Measurements from ENCODE around the gene TPD52L1. TPM values are rescaled to one million over a fixed set of nuclear protein-coding genes. Genes with fewer than 3 reads are reported as not detected.

TPD52L1 gene
- total RNA-seq, 1 donor from 2014 or later = 14.6 TPM

DNA sequence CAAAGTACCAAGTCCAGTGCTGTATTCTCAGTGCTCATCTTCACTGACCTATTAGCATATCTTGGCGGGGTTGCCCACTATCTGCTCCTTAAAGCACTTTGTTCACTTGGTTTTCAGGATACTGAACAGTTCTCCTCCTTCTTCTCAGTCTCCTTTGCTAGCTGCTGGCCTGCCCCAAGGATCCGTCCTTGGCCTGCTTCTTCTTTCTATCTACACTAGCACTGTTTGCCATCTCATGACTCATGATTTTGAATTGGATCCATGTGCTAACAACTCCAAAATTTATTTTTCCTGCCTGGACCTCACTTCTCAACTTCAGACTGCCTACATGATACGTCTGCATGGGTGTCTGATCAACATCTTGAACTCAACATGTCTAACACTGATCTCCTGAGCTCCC is 15.5 kb downstream of the TPD52L1 start:
- no peak overlapping the region for H3K4me3 ChIP-seq (ENCODE audit: low read length in 3 of 3)
- H3K36me3 ChIP-seq (ENCODE audit: control insufficient read depth in 3 of 3, insufficient read depth in 3 of 3, low read length in 3 of 3) = no peaks in the 10 kb centered on the region
- peak overlapping the region in 1 of 3 donors; percentile 15 for H3K9ac ChIP-seq (ENCODE audit: low read depth in 1 of 3, low read length in 3 of 3)
- H3K4me1 ChIP-seq (ENCODE audit: control insufficient read depth in 3 of 3, insufficient read depth in 3 of 3, low read length in 3 of 3) = peaks cover 16 to 34% (median 26%) of the 10 kb centered on the region in 3 donors
- H3K27me3 ChIP-seq (ENCODE audit: control insufficient read depth in 3 of 3, insufficient read depth in 3 of 3, low read length in 3 of 3) = no peaks in the 10 kb centered on the region
- no peaks in the 10 kb centered on the region for H3K9me3 ChIP-seq (ENCODE audit: control insufficient read depth in 3 of 3, low read length in 3 of 3)
- H3K27ac ChIP-seq (ENCODE audit: low read depth, low read length) = peak overlapping the region; percentile 8

DNA sequence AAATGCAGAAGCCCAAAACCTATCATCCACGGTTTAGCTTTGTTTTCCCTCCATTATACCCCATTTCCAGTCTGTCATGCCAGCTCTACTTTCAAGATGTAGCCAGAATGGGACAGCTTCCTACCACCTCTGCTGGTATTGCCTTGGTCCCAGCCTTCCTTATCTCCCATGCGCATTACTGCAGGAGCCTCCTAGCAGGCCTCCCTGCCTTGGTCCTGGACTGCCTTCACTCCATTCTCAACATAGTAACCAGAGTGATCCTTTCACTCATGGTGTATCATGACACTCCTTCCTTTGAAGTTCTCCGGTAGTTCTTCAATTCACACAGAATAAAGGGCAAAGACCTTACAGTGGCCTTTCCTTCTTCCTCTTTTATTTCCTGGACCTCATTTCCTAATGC is 15.9 kb downstream of the TPD52L1 start:
- Histone ChIP-seq H3K4me1 (ENCODE audit: control insufficient read depth in 3 of 3, insufficient read depth in 3 of 3, low read length in 3 of 3) (peaks cover 19 to 38% (median 29%) of the 10 kb centered on the region in 3 donors), H3K4me3 (ENCODE audit: low read length in 3 of 3) (no peak overlapping the region), H3K27me3 (ENCODE audit: control insufficient read depth in 3 of 3, insufficient read depth in 3 of 3, low read length in 3 of 3) (no peaks in the 10 kb centered on the region), H3K27ac (ENCODE audit: low read depth, low read length) (peak overlapping the region; percentile 8), H3K9me3 (ENCODE audit: control insufficient read depth in 3 of 3, low read length in 3 of 3) (no peaks in the 10 kb centered on the region), H3K9ac (ENCODE audit: low read depth in 1 of 3, low read length in 3 of 3) (peak overlapping the region in 1 of 3 donors; percentile 15), H3K36me3 (ENCODE audit: control insufficient read depth in 3 of 3, insufficient read depth in 3 of 3, low read length in 3 of 3) (no peaks in the 10 kb centered on the region)

DNA sequence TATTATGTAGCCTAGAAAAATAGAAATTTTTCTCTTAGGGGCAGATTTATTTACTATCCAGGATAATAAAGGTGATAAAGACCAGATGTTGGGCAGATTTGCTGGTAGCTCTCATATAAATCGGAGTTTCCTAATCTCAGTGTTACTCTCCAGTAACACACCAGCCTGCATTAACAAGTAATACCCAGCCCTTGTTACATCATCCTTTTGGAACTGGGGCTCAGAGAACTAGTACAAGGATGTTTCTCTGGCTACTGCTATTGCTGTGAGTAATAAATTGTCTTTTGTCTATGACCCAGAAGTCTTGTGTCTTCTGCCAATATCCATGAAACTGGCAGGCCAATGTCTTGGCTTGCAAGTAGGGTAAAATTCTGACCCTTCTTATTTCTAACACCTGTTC is 16.8 kb downstream of the TPD52L1 start:
- H3K27me3 ChIP-seq (ENCODE audit: control insufficient read depth in 3 of 3, insufficient read depth in 3 of 3, low read length in 3 of 3) = no peaks in the 10 kb centered on the region
- no peak overlapping the region for H3K9ac ChIP-seq (ENCODE audit: low read depth in 1 of 3, low read length in 3 of 3)
- no peaks in the 10 kb centered on the region for H3K9me3 ChIP-seq (ENCODE audit: control insufficient read depth in 3 of 3, low read length in 3 of 3)
- peaks cover 21 to 42% (median 31%) of the 10 kb centered on the region in 3 donors for H3K4me1 ChIP-seq (ENCODE audit: control insufficient read depth in 3 of 3, insufficient read depth in 3 of 3, low read length in 3 of 3)
- H3K4me3 ChIP-seq (ENCODE audit: low read length in 3 of 3) = no peak overlapping the region
- H3K27ac ChIP-seq (ENCODE audit: low read depth, low read length) = no peak overlapping the region
- H3K36me3 ChIP-seq (ENCODE audit: control insufficient read depth in 3 of 3, insufficient read depth in 3 of 3, low read length in 3 of 3) = no peaks in the 10 kb centered on the region

DNA sequence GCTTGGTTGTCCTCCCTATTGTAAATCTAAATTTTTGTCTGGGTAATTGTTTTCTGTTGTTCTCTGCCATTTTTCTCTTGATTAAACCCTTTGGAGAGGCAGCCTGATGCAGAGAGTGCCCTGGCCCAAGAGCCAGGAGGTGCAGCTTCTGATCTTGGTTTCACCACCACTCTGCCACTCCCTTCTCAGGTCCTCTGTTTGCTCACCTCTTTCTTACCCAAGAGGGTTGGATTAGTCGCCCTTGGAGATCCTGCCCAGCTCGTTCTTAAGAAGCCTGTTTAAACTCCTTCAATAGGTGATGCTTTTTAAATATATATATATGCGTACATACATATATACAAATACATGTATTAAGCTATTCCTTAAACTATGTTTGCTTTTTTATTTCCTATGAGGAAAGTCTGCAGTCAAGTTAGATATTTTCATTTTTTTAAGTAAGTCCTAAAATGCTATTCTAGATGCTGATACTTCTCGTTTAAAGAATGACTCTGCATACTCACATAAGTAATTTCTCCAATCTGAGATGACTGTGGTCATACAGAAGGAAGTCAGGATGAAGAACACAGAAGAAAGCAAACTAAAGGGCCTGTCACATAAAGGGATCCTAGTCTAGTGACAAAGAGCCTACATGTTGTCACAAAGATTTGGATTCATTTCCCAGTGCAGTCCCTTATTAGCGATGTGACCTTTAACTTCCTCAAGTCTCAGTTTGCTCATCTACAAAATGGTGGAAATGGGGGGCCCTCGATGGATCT is 19.9 kb downstream of the TPD52L1 start:
- H3K36me3 ChIP-seq (ENCODE audit: control insufficient read depth in 3 of 3, insufficient read depth in 3 of 3, low read length in 3 of 3) = no peaks in the 10 kb centered on the region
- H3K27me3 ChIP-seq (ENCODE audit: control insufficient read depth in 3 of 3, insufficient read depth in 3 of 3, low read length in 3 of 3) = no peaks in the 10 kb centered on the region
- no peaks in the 10 kb centered on the region for H3K9me3 ChIP-seq (ENCODE audit: control insufficient read depth in 3 of 3, low read length in 3 of 3)
- peaks cover 23 to 42% (median 31%) of the 10 kb centered on the region in 3 donors for H3K4me1 ChIP-seq (ENCODE audit: control insufficient read depth in 3 of 3, insufficient read depth in 3 of 3, low read length in 3 of 3)
- no peak overlapping the region for H3K4me3 ChIP-seq (ENCODE audit: low read length in 3 of 3)
- no peak overlapping the region for H3K9ac ChIP-seq (ENCODE audit: low read depth in 1 of 3, low read length in 3 of 3)
- H3K27ac ChIP-seq (ENCODE audit: low read depth, low read length) = no peak overlapping the region

DNA sequence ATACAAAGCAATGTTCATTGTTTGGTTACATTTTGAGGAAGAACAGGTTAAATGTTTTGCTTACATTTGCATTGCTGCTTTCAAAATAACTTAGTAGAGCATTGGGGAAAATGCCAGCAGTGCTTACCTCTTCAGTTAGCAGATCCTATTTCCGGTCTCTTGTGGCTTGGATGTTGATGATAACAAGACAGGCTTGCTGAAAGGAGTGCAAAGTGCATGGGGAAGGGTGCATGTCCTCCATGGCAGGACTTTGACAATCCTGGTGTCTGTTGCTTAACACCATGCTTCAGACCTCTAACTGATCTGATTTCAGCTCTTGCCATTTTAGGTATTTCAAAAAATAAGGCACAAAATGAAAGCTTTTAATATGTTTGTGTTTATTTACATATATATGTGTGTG is 21.1 kb downstream of the TPD52L1 start:
- H3K4me1 ChIP-seq (ENCODE audit: control insufficient read depth in 3 of 3, insufficient read depth in 3 of 3, low read length in 3 of 3) = peaks cover 13 to 31% (median 22%) of the 10 kb centered on the region in 3 donors
- H3K27me3 ChIP-seq (ENCODE audit: control insufficient read depth in 3 of 3, insufficient read depth in 3 of 3, low read length in 3 of 3) = no peaks in the 10 kb centered on the region
- no peaks in the 10 kb centered on the region for H3K36me3 ChIP-seq (ENCODE audit: control insufficient read depth in 3 of 3, insufficient read depth in 3 of 3, low read length in 3 of 3)
- H3K4me3 ChIP-seq (ENCODE audit: low read length in 3 of 3) = no peak overlapping the region
- no peak overlapping the region for H3K9ac ChIP-seq (ENCODE audit: low read depth in 1 of 3, low read length in 3 of 3)
- no peak overlapping the region for H3K27ac ChIP-seq (ENCODE audit: low read depth, low read length)
- no peaks in the 10 kb centered on the region for H3K9me3 ChIP-seq (ENCODE audit: control insufficient read depth in 3 of 3, low read length in 3 of 3)

DNA sequence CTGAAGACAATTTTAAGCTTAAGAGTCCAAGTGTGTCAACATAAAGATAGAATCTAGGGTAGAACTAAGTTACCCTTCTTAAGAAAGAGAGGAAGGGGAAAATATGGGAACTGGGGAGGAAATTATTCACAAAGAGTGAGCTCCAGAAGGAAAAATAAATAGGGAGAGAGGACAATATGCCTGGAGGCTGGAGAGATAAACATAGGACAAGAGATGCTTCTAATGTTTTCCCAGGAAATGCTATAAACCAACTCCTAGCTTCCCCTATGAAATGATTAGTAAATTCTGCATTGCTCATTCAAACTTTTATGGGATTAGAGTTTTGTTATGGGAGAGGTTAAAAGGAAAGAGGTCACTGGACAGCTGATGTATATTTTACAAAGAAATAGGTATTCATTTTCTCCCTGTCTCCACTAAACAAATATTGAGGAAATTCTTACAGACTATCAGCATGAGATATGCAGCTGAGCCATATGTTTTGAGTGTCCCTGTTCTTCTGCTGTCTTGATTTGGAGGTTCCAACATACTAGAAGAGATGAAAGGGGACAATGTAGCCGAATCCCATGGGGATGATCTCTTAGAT is 22.0 kb downstream of the TPD52L1 start:
- Histone ChIP-seq H3K9me3 (ENCODE audit: control insufficient read depth in 3 of 3, low read length in 3 of 3) (no peaks in the 10 kb centered on the region), H3K9ac (ENCODE audit: low read depth in 1 of 3, low read length in 3 of 3) (no peak overlapping the region), H3K27ac (ENCODE audit: low read depth, low read length) (no peak overlapping the region), H3K27me3 (ENCODE audit: control insufficient read depth in 3 of 3, insufficient read depth in 3 of 3, low read length in 3 of 3) (no peaks in the 10 kb centered on the region), H3K4me1 (ENCODE audit: control insufficient read depth in 3 of 3, insufficient read depth in 3 of 3, low read length in 3 of 3) (peaks cover 7 to 23% (median 13%) of the 10 kb centered on the region in 3 donors), H3K36me3 (ENCODE audit: control insufficient read depth in 3 of 3, insufficient read depth in 3 of 3, low read length in 3 of 3) (no peaks in the 10 kb centered on the region), H3K4me3 (ENCODE audit: low read length in 3 of 3) (no peak overlapping the region)

DNA sequence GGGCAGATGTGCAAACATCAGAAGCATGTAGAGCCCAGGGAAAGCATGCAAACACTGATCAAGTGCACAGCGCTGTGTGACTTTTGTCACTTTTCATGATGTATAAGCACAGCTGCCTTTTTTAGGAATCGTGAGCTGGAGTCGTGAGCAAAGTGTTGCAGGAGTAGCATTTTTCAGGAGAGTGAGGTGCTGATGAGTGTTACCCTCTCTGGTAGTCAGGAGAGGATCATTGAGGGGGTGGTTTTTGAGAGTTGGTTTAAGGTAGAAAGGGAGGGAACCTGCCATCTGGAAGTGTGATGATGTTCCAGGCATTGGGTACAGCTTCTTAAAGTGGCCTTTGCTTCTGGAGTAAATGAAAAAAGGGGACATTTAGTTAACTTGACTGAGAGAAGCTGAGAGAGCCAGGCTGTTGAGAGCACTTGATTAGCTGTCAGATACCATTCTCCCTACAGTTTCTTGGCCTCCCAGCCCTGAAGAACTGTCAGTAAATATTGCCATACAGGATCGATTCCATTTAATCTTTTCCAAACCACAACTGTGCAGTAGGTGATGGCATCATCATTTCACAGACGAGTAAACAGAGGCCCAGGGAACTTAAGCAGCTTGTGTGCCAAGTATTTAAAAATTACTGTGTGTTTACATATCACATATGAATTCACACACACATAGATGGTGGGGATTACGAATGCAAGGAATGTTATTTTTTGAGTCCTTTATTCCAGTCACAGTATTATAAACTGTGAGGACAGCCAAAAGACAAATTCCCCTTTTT is 28.9 kb downstream of the TPD52L1 start:
- H3K27ac ChIP-seq (ENCODE audit: low read depth, low read length) = no peak overlapping the region
- no peaks in the 10 kb centered on the region for H3K9me3 ChIP-seq (ENCODE audit: control insufficient read depth in 3 of 3, low read length in 3 of 3)
- H3K27me3 ChIP-seq (ENCODE audit: control insufficient read depth in 3 of 3, insufficient read depth in 3 of 3, low read length in 3 of 3) = no peaks in the 10 kb centered on the region
- H3K36me3 ChIP-seq (ENCODE audit: control insufficient read depth in 3 of 3, insufficient read depth in 3 of 3, low read length in 3 of 3) = no peaks in the 10 kb centered on the region
- H3K9ac ChIP-seq (ENCODE audit: low read depth in 1 of 3, low read length in 3 of 3) = no peak overlapping the region
- H3K4me1 ChIP-seq (ENCODE audit: control insufficient read depth in 3 of 3, insufficient read depth in 3 of 3, low read length in 3 of 3) = peaks cover 0 to 7% (median 5%) of the 10 kb centered on the region in 3 donors
- no peak overlapping the region for H3K4me3 ChIP-seq (ENCODE audit: low read length in 3 of 3)

DNA sequence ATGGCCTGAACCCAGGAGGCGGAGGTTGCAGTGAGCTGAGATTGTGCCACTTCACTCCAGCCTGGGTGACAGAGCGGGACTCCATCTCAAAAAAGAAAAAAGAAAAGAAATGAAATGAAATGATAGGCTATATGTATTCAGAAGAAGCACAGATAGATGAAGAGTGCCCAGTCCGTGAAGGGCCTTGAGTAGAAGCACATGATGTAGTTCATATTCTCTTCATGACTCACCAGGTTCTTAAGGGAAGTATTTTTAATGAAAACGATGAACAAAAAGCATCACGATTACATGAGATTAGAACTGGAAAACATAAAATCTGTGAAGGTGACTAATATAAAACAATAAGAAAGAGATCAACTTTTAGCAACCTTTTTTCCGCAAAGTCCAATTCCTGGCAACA is 29.8 kb downstream of the TPD52L1 start:
- no peak overlapping the region for H3K27ac ChIP-seq (ENCODE audit: low read depth, low read length)
- H3K4me3 ChIP-seq (ENCODE audit: low read length in 3 of 3) = no peak overlapping the region
- H3K4me1 ChIP-seq (ENCODE audit: control insufficient read depth in 3 of 3, insufficient read depth in 3 of 3, low read length in 3 of 3) = peaks cover 0 to 11% (median 10%) of the 10 kb centered on the region in 3 donors
- no peaks in the 10 kb centered on the region for H3K9me3 ChIP-seq (ENCODE audit: control insufficient read depth in 3 of 3, low read length in 3 of 3)
- H3K9ac ChIP-seq (ENCODE audit: low read depth in 1 of 3, low read length in 3 of 3) = no peak overlapping the region
- no peaks in the 10 kb centered on the region for H3K27me3 ChIP-seq (ENCODE audit: control insufficient read depth in 3 of 3, insufficient read depth in 3 of 3, low read length in 3 of 3)
- H3K36me3 ChIP-seq (ENCODE audit: control insufficient read depth in 3 of 3, insufficient read depth in 3 of 3, low read length in 3 of 3) = no peaks in the 10 kb centered on the region

DNA sequence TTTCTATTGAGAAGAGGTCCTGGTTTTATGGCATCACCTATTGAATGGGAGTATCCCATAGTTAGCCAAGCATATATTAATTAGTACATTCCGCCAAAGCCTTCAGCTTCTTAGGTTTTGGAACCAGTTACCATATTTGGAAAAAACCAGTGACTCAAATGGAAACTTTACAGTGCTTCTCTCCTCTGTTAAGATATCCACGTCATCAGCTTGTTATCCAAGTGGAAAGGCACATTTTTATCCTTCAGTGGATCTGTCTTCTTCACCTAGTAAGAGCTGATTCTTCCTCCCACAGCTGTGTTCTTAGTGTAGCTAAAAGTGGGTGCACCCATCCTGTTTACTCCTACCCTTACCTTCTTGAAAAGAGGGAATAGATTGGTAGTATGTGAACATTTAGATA is 34.5 kb downstream of the TPD52L1 start:
- H3K9me3 ChIP-seq (ENCODE audit: control insufficient read depth in 3 of 3, low read length in 3 of 3) = no peaks in the 10 kb centered on the region
- no peaks in the 10 kb centered on the region for H3K36me3 ChIP-seq (ENCODE audit: control insufficient read depth in 3 of 3, insufficient read depth in 3 of 3, low read length in 3 of 3)
- peaks cover 28 to 46% (median 35%) of the 10 kb centered on the region in 3 donors for H3K4me1 ChIP-seq (ENCODE audit: control insufficient read depth in 3 of 3, insufficient read depth in 3 of 3, low read length in 3 of 3)
- H3K27ac ChIP-seq (ENCODE audit: low read depth, low read length) = peak overlapping the region; percentile 72
- no peaks in the 10 kb centered on the region for H3K27me3 ChIP-seq (ENCODE audit: control insufficient read depth in 3 of 3, insufficient read depth in 3 of 3, low read length in 3 of 3)
- H3K9ac ChIP-seq (ENCODE audit: low read depth in 1 of 3, low read length in 3 of 3) = no peak overlapping the region
- no peak overlapping the region for H3K4me3 ChIP-seq (ENCODE audit: low read length in 3 of 3)

Data from skeletal muscle tissue (tissue), 4 donors.